ENCODE data around the gene FOXA3.

- TF ChIP-seq CTCF (IDR thresholded peaks at IDR 0.05) (no peak), POLR2A (IDR thresholded peaks at IDR 0.05) (no peak)
Measured at GRCh38 chr19:45872095-45872919, 8.2 kb downstream of the FOXA3 start.
